ENCODE results near the gene GNG12.
A peak's percentile ranks its signal among the peaks of the same experiment; 100 is the strongest.

The GNG12 gene

GRCh38 chr1:67724928-67725560 lies 108.2 kb downstream of the GNG12 start:
- DNase-seq = no peak

DNA sequence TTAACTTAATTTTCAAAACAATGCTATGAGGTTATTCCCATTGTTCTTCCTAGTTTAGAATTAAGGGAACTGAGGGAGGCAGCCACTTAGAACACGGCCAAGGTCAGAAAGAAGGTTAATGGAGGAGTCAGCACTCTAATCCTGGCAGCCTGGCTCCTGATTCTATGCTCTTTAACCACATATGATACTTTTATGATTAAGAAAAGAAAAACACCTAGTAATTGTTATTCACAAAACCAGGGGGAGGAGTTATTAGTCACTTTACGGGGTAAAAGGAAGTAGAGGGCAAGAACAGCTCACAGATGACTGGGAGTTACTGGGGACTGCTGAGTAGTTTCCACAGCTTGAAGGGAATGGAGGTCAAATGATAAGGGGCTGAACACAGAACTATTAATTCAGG lies 109.6 kb downstream of the GNG12 start:
- peak; percentile 3 to 27 for DNase-seq

DNA sequence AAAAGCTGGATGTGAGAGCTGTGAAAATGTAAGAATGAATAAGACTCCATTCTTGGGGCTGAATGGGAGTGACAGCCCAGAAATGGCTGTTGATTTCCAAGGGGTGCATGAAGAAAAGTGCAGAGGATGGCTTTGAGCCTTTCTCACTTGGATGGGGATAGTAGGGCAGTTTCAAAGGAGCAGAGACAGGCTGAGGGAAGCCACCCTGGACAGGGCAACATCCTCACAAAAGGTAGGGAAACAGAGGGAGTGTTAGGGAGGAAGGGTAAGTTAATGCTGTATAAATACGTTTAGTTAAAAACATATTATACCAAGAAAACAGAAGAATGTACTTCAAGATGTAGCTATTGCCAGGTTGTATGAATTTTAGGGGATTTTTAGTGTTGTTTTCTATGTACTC lies 110.1 kb downstream of the GNG12 start:
- no peak for DNase-seq

DNA sequence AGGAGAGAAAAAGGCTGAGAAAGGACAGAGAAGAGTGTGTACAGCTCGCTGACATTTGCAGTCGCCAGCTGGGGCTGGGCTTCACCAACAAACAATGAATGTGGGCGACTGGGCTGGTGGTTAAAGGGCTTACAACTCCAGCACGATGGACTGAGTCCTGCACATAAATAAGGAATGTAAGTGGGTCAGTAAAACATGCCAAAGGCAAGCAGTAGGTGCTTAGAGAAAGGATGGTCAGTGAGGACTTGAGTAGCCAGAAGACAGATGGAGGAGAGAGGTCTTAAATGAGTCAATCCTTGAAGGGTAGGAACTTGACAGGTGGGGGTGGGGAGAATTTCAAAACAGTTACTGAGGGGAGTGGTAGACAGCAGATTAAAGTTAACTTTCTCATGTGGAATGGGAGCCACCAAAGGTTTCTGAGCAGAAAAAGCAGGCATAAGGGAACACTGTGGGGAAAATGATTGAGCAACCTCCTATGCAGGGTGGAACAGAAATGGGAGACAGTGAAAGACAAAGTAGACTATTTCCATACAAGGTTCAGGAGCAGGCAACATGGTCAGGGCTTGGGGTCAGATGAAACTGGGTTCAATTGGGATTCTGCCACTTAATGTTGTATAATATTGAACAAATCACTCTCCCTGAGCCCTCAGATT lies 110.8 kb downstream of the GNG12 start:
- no peak for DNase-seq

DNA sequence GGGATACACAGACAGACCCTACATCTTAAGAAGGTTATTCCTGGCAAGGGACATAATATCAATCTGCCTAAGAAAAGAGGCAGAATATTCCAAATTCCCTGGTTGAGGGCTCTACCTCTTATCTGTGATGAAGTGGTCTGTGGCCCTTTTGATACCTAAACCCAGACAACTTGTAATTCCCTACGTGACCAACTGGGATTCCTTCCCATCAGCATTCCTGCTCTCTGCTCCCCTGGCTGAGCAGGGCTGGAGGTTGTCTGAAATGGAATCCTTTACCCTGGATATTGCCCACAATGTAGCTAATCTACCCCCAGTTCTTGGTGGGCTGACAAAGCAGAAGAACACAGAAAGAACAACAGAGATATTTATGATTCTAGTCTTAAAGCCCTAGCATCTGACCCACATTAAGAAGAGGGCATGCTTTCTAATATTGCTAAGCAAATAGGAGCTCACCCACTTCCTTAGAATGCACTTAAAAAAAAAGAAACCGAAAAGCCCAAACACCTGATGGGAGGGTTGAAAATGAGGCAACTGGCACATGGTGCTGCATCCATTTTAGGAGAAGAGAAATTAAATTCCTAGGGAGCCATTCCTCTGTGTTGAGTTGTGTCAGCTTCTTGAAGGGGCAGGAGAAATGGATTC lies 111.5 kb downstream of the GNG12 start:
- DNase-seq = no peak

DNA sequence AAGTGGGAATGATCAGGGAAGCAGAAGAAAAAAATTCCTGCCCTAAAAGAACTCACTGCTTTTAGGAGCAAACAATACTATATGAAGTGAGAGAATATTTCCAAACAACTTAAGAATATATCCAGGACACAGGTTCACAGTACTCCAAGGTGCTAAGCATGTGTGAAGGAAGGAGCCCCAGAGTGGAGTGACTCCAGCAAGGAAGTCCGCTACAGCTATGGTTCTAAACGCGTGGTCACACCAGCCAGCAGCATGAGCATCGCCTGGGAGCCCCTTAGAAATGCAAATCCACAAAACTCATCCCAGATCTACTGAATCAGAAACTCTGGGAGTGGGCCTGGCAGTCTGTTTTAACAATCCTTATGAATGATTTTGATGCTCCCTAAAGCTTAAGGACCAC lies 112.2 kb downstream of the GNG12 start:
- DNase-seq = no peak

- DNase-seq = no peak
Measured at GRCh38 chr1:67719329-67720196, 113.7 kb downstream of the GNG12 start.

DNA sequence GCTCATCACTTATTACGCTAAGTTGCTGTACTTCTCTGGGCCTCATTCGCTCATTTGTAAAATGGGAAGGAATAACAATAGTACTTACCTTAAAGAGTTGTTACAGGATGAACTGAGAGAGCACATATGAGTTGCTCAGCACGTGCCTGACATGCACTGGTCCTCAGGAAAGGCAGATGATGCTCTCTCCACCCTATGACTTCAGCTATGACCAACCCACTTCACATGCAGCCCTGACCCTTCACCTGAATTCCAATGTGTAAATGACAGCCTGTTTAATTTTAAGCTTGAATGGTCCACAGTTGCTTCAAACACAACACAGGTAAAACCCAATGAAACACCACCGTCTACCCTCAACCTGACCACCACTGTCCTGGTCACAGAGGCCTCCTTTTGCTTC lies 115.4 kb downstream of the GNG12 start:
- DNase-seq = no peak

DNA sequence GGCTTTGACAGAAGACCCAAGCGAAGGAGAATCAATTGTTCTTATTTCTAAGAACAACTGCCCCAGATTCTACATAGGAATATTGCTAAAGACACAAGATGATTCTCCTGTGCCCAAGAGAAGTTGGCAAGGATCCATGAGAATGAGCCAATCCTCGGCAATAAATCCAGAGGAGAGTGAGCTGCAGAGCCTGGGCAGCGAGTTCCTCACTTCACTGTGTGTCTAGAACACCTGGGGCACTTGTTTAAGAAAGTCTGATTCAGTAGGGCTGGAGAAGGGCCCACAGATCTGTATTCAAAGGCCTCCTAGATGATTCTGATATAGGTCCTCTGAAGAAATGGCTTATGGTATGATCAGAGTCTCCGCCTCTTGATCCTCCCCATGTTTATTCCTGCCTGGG lies 116.5 kb downstream of the GNG12 start:
- DNase-seq = no peak

DNA sequence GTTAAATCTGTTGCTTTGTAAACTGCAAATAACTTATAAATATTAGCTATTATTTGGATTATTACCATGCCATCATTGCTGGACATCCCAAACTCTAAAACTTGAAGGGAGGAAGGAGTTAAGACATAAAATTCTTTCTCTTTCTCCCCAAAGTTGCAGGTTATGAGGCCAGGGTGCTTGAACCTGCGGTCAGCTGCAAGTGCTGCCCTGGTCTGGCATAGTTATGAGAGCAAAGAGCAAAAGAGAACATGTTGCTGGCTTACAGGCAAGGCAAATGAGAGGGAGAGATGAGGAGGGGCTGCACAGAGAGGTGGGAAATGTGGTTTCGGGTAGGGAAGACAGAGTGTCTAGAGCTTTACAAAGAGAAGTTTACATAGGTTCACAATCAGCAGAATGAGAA lies 117.4 kb downstream of the GNG12 start:
- DNase-seq = no peak

DNA sequence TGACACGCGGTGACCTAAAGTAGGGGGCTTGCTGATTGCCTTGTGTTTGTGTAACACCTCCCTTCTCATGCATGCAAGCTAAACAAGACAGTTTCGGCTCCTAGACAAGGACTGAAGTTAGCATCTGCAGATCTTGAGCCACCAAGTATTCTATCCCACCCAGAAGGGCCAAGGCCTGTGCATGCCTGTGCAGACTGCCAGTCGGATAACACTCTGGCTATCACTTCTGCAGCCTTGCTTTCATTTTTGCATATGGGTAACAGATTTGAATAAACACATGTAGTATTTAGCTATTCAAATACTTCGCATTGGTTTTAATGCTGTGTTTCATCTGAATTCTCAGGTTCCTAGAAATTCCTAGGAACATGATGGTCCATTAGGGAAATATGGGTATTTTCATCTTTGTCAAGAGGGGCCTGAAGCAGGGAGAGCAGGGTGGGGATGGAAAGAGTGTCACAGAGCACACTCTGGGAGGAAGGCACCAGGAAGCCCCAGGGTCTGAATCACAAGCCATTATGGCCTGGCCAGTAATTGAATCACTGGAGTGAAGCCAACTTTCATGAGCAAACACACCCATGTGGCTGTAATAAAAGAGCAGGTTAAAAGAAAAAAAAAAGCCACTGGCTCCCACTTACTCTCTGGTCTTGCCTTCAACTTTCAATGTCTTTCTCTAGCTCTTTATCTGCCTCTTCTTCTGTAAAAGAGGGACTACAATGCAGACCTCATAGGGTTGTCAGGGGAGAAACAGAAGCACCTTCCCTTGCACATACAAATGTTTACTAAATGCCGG lies 120.0 kb downstream of the GNG12 start:
- DNase-seq = no peak

GRCh38 chr1:67711855-67712212 lies 121.4 kb downstream of the GNG12 start:
- DNase-seq = no peak

DNA sequence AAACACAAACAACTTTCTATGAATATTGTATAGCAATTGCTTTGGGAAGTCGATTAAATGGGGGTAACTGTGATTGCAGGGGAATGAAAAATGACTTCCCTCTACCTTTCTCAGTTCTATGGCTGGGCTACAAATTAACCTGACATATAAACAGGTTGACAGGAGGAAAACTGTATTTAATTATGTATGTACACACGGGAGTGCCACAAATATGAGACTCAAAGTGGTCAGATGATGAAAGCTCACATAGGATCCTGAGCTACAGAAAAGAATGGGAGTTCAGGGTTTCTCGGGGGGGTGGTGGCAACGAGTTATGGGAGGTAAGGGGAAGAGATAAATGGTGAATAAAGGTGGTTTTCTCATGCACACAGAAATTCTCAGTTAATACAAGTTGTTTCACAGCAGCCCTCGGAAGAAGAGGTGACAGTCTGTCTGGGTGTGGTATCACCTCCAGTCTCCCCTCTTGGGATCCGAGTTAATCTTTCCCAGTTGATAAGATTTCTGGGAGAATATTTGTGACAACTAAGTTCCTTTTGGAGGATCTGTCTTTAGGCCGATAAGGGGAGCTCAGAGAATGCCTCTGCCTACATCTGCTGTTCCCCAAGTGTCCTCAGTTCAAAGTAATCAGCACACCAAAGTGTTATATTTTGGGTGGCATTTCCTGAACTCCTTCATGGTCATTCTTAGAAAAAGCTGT lies 122.0 kb downstream of the GNG12 start:
- no peak for DNase-seq

DNA sequence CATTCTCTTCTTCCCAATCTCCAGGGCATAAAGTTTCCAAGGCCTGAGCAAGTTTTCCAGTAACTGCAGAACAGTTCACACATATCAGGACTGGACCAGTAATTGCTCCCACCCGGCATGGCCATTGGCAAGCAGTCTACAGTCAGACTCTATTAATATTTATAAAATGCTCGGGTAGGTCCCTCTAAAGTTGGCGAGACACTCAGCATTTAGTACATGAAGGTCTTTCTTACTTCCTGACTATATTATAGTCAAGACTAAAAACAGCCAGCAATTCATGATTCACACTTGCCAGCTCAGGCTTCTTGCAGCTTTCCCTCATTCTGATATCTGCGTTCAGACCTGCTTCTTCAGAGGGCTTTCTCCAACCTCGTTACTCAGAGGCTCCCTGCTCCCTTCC lies 122.8 kb downstream of the GNG12 start:
- DNase-seq = no peak

DNA sequence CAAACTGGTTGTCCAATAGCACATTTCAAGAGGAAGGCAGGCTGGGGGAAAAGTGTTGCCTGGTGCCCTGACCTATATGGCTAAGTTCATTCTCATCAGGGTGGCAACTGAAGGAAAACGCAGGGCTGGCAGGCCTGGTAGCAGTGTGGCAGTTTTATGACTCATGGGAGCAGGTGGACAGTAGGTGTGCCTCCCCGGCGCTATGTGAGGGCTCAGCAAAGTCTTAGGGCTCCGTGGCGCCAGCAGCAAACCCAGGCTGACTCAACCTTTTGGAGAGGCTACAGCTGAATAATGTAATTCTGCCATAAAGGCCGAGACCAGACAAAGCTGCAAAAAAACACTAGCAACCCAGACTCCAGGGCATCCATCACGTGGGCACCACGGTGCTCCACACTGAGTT lies 124.7 kb downstream of the GNG12 start:
- no peak for DNase-seq

GRCh38 chr1:67705735-67706453 lies 127.4 kb downstream of the GNG12 start:
- DNase-seq = no peak

DNA sequence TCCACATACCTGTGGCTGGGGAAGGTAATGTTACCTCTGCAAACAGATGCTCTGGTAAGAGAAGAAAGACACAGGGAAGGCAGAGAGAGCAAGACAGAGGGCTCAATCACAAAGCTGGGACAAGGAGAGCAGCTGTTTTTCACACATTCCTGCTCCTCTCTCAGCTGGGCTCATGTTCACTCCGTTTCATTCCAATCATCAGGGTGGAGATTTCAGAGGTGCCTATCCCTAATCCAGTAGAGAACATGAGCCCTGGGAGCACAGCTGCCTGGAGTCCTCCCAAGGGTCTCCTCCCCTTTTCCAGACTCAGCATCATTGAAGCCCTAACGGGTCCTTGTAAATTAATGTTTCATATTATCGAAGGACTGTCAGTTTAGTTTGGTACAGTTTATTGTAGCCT lies 128.9 kb downstream of the GNG12 start:
- no peak for DNase-seq

- no peak for DNase-seq
Measured at GRCh38 chr1:67701876-67702275, 131.4 kb downstream of the GNG12 start.

DNA sequence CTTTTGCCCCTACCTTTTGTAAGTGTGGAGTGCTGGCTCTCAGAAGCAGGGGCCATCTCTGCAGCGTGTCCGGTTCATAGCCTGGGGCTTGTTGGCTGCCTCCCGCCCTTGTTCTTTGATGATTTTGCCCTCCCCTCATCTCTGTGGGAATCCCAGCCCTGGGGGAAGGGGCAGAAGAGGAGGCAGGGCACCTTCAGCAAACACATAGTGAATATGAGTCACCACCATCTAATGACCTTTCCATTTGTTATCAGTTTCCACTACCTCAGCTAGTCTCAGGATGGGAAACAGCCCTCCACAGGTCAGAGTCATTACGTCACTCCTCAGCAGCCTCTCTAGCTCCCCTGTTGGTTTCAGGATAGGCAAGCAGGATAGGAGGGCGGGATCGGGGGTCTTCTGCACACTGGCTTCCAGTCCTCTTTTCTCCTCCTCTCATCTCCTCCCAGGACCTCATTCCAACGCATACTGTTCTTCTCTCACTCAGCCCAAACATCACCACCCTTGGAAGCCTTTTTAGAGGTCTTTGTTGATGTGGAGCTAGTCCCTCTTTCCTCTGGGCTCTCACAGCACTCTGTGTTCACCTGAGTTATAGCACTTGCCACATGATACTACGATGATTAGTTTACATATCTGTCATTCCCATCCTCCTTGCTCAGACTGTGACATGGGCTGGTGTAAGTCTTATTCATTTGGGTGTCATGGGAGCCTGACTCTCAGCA lies 132.4 kb downstream of the GNG12 start:
- DNase-seq = peak; percentile 13 to 20

DNA sequence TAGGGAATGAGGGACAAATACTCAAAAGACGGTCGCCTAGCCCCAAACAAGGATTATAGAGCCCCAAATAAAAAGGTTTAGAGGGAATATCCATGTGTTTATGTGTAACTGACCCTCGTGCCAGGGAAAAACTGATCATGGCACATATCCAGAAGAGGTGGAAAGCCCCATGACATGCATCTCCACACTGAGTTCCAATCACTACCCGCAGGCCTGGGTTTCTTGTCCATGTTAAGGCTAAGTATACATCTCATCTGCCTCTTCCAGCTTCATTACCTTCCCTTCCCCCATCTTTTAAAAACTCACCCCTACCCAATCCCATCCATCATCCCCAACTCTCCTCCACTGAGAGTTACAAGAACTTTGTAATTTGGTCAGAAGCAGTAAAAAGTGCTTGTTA lies 133.0 kb downstream of the GNG12 start:
- no peak for DNase-seq

DNA sequence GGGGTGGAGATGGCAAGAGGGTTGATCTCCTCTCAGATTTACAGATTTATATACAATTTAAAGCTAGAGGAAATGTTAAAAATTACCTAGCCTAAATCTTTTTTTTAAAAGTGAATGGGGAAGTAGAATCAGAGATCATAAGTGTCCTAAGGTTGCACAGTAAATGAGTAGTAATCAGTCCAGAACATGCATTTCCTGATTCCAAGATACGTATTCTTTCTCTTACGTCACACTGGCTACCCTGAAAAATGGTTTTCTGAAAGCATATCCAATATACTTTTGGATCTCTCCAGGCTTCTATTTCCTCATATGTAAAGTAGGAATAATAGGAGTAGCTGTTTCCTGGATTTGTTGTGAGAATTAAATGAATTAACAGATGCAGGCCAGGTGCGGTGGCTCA lies 136.6 kb downstream of the GNG12 start:
- DNase-seq = no peak

Data from activated CD4-positive, alpha-beta T cell treated with anti-CD3 and anti-CD28 coated beads, Interleukin-2, amount 50 U/mL, for 48 hours (primary cell).